ENCODE data around the gene OTUD6A. TPM values are rescaled to one million over a fixed set of nuclear protein-coding genes. Genes with fewer than 3 reads are reported as not detected.

Gene OTUD6A
- total RNA-seq, 1 donor from 2014 or later, result not detected

GRCh38 chrX:70046978-70047377, 15.3 kb upstream of the OTUD6A start:
- Histone ChIP-seq H3K4me3 (no peak overlapping the region), H3K27ac (no peak overlapping the region), H3K9me3 (no peaks in the 10 kb centered on the region), H3K36me3 (no peaks in the 10 kb centered on the region), H3K4me1 (no peaks in the 10 kb centered on the region), H3K27me3 (no peaks in the 10 kb centered on the region)
- intact Hi-C loops (cut with DNase I), result no loop called here
- no peak for DNase-seq (ENCODE audit: extremely low spot score in 2 of 2)
- no peak for TF ChIP-seq POLR2A (IDR thresholded peaks at IDR 0.05)
- TF ChIP-seq POLR2AphosphoS5 (IDR thresholded peaks at IDR 0.05; ENCODE audit: insufficient read depth in 1 of 2, low read depth in 1 of 2), result no peak
- TF ChIP-seq CTCF (IDR thresholded peaks at IDR 0.05), result no peak

- Histone ChIP-seq H3K4me1 (no peaks in the 10 kb centered on the region), H3K27ac (no peak overlapping the region), H3K27me3 (no peaks in the 10 kb centered on the region), H3K9me3 (no peaks in the 10 kb centered on the region), H3K36me3 (no peaks in the 10 kb centered on the region), H3K4me3 (no peak overlapping the region)
- intact Hi-C loops (cut with DNase I), result no loop called here
- TF ChIP-seq POLR2A (IDR thresholded peaks at IDR 0.05) (no peak), POLR2AphosphoS5 (IDR thresholded peaks at IDR 0.05; ENCODE audit: insufficient read depth in 1 of 2, low read depth in 1 of 2) (no peak), CTCF (IDR thresholded peaks at IDR 0.05) (no peak)
- DNase-seq (ENCODE audit: extremely low spot score in 2 of 2), result peak; percentile 44 to 79
These were observed 12.9 kb upstream of the OTUD6A start for GRCh38 chrX:70049406-70049805.

GRCh38 chrX:70049925-70050324, 12.3 kb upstream of the OTUD6A start, which contains the start of gene AWAT2:
Gene AWAT2, minus strand, starts transcription at chrX:70049938. Its CDS starts 6 bp downstream, at chrX:70049932.
- peak; percentile 40 to 58 for DNase-seq (ENCODE audit: extremely low spot score in 2 of 2)
- Histone ChIP-seq H3K27ac (no peak within 1 kb of the TSS), H3K36me3 (no peaks in the 10 kb centered on the region), H3K4me1 (no peaks in the 10 kb centered on the region), H3K9me3 (no peaks in the 10 kb centered on the region), H3K4me3 (no peak within 1 kb of the TSS), H3K27me3 (no peaks in the 10 kb centered on the region)
- TF ChIP-seq POLR2A (IDR thresholded peaks at IDR 0.05) (no peak), POLR2AphosphoS5 (IDR thresholded peaks at IDR 0.05; ENCODE audit: insufficient read depth in 1 of 2, low read depth in 1 of 2) (no peak), CTCF (IDR thresholded peaks at IDR 0.05) (no peak)
- intact Hi-C loops (cut with DNase I), result no loop called here

GRCh38 chrX:70052895-70053615, 9.2 kb upstream of the OTUD6A start:
- Histone ChIP-seq H3K9me3 (no peaks in the 10 kb centered on the region), H3K27me3 (no peaks in the 10 kb centered on the region), H3K4me1 (no peaks in the 10 kb centered on the region), H3K27ac (no peak overlapping the region), H3K36me3 (no peaks in the 10 kb centered on the region), H3K4me3 (no peak overlapping the region)
- intact Hi-C loops (cut with DNase I), result no loop called here
- TF ChIP-seq POLR2A (IDR thresholded peaks at IDR 0.05) (no peak), POLR2AphosphoS5 (IDR thresholded peaks at IDR 0.05; ENCODE audit: insufficient read depth in 1 of 2, low read depth in 1 of 2) (no peak), CTCF (IDR thresholded peaks at IDR 0.05) (no peak)
- peak; percentile 69 to 70 for DNase-seq (ENCODE audit: extremely low spot score in 2 of 2)

GRCh38 chrX:70054391-70054790, 7.9 kb upstream of the OTUD6A start:
- Histone ChIP-seq H3K4me3 (no peak overlapping the region), H3K4me1 (no peaks in the 10 kb centered on the region), H3K27ac (no peak overlapping the region), H3K9me3 (no peaks in the 10 kb centered on the region), H3K36me3 (no peaks in the 10 kb centered on the region), H3K27me3 (no peaks in the 10 kb centered on the region)
- intact Hi-C loops (cut with DNase I), result no loop called here
- TF ChIP-seq CTCF (IDR thresholded peaks at IDR 0.05) (no peak), POLR2A (IDR thresholded peaks at IDR 0.05) (no peak), POLR2AphosphoS5 (IDR thresholded peaks at IDR 0.05; ENCODE audit: insufficient read depth in 1 of 2, low read depth in 1 of 2) (no peak)
- peak; percentile 42 to 49 for DNase-seq (ENCODE audit: extremely low spot score in 2 of 2)
